Superior temporal gyrus (tissue), 1 donor: ENCODE measurements around the gene ONECUT1.

Source experiments
- DNase-seq: peaks from one replicate; pipeline ENCODE4 v3.0.0-alpha.2; 2016; ENCODE audit errors: extremely low spot score

Gene ONECUT1

DNA sequence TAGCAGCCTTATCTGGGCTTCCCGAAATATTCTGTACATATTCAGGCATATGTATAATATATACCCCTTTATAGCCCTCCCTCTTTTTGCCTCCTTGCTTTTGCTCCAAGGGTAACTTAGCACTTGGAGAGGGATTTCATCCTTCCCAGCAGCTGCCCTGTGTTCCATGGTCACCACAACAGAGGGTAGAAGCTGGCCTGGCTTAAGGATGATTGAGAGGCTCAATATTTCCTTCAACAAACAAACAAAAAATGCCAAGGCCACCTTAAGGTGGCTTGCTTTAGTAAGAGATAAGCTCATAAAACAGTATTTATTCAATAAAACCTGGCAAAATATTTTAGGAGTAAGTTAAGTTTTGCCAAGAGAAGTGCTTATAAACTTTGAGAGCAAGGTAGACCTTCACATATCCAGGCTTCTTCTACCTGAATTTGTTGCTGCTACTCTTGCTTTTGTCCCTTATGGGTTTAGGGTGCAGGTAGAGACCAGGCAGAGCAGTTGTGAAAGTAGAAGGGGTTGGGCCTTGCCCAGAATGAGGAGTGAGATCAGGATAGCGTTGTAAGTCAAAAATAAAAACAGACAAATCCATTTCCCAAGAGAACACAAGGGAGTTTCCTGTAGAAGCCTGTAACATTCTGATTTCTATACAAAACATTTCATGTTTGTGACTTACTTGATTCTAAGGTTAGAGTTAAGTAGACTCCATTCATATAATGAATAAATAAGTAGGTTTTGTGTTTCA, 58.2 kb downstream of the ONECUT1 start:
- DNase-seq = no peak

DNA sequence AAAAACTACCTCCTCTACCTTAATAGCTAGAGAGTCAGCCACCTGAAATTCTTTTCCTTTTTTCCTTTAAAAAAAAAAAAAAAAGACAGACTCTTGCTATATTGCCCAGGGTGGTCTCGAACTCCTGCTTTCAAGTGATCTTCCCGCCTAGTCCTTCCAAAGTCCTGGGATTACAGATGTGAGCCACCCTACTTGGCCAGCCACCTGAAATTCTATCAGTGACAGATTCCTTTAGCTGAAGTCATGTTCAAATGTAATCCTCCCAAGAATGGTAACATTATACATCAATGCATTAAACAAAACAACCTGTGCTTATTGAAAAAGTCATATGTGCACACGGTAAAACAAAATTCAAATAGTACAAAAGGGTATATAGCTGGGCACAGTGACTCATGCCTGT, 59.1 kb downstream of the ONECUT1 start:
- DNase-seq = no peak

DNA sequence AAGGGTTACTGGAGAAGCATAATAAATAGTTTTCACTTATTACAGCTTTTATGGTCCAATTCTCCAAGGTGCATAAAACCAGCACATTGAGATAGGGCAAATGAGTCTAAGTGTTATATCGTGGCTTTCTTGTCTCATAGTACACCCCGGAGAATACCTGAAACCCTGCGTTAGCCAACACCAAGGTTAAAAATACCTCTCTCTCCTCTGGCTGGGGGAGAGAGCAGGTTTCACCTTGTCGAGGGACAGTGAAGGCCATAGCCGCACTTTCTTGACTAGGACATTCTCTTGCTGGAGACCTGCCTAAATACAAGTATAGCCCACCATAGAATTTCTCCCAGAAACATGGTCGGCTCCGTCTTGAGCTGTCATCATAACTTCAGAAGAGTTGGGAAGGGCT, 59.5 kb downstream of the ONECUT1 start:
- DNase-seq = no peak

DNA sequence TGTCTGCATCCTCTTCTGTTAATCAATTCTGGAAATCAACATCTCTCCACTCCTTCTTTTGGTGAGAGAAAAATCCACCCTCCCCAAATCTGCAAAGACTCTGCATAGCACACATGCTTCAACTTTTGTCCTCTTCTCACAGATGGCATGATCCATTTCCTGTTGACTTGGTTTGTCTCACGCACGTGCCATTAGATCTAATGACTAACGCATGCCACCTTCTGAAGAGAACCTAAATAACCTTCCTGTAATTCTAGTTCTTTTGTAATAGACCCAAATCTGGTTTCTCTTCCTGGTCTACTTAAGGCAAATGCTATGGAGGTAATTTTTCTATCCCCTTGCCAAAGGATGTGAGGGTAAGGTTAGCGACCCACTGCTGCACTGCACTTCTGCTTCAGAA, 60.0 kb downstream of the ONECUT1 start:
- no peak for DNase-seq

DNA sequence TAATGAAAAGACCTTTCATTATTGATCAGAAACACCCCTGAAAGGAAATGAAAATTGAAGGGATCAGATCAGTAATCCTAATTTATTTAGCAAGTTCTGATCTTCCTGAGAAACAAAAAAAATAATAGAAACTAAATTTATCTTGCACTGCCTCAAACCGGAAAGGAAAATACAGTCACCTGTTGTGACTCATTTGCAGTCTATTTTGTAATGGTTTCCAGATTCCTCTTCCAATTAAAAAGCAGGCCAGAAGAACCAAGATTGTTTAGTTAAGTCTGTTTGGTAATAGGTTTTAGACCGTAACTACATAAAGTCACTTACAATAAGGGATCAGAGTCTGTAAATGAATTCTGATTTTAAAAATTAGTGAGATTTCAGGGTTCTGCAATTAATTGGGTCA, 61.2 kb downstream of the ONECUT1 start:
- DNase-seq = no peak

DNA sequence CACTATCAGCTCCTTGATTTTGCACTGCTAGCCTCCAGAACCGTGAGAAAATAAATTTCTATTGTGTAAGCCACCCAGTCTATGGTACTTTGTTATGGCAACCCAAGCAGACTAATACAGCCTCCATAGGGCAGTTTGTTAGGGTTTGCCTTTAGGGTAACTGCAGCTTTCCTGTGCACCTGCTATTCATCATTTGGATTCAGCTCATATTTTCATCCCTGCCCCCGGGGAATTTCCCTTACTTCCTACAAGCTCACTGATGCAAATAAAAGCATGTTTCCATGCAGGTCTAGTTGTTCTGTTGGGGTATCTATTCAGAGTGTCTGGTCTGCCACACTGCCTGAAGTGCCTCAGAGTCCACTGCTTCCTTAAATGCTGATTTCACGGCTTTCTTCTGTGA, 62.3 kb downstream of the ONECUT1 start:
- no peak for DNase-seq

DNA sequence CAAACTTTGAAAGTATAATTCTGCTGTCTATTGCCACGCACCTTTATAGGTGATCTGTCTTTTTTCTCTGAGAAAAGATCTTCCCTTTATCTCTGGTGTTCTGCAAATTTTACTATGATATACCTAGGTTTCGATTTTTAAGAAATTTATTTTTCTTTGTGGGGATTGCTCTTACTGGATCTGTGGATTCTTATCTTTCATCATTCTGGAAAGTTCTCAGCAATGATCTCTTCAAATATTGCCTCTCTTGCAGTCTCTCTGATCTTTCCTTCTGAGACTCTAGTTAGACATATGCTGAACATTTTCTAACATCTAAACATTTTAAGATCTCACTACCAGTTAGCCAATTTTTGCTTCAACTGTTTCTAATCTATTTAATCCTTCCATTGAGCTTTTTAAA, 63.9 kb downstream of the ONECUT1 start:
- no peak for DNase-seq

DNA sequence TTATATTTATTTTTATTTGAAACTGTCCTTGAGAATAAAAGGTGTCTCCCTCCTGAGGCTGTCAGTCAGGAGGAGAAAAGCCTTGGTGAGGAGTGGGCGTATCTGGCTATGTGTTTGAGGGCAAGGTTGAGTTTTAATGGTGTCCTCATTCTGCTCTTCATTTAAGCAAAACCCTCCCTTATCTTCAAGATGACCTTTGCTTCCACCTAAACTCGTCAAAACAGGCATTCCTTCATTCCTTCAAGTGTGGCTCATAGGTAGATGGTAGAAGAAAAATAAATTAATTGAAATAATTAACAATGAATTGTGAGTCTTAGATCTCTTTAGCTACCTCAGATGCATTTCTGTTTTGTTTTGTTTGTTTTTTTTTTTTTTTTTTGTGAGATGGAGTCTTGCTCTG, 71.6 kb downstream of the ONECUT1 start:
- no peak for DNase-seq

DNA sequence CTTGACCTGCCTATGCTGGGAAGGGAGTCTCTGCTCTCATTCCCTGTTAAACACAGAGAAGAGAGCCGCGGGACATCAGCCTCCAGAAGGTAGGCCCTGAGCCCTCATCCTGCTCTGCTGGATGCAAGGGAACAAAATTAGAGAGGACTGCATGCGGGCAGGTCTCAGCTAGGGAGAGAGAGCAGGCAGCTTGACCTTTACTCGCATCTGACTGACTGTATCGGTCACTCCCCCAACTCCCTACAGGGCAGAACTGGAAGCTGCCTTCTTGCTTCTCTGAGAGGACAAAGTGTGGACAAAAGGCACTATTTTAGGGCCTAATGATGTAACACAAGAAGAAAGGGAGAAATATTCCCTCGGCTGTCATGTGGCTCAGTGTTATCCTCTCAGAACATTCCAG, 72.2 kb downstream of the ONECUT1 start:
- DNase-seq = no peak

DNA sequence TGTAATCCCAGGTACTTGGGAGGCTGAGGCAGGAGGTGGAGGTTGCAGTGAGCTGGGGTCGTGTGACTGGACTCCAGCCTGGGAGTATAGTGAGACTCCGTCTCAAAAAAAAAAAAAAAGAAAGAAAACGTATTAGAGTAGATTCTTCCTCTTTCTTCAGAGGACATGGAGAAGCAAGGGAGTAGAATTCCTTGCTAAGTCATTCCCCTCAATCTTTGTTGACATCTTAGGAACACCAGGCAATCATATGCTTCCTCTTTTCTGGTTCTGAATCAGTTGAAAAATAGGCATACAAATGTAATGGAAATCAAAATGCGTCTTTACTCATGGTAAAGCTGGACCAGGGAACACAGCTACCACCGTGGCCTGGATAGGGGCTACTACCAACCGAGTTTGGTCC, 72.7 kb downstream of the ONECUT1 start:
- DNase-seq = no peak

DNA sequence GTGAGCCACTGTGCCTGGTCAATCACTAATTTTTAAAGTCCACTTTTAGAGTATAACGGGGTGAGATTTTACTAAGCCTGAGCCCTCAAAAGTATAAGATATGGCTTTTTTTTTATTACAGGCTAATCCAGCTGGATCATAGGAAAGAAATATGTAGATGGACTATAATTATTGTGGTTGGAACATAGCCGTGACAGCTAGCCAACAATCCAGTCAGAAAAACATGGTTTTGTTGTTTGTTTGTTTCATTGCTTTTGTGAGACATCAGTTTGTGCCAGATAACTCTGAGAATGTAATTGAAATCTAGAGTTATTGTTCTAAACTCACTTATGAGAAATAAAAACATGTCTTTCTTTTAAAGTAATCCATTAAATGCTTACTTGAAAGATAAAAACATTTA, 73.6 kb downstream of the ONECUT1 start:
- DNase-seq = no peak

DNA sequence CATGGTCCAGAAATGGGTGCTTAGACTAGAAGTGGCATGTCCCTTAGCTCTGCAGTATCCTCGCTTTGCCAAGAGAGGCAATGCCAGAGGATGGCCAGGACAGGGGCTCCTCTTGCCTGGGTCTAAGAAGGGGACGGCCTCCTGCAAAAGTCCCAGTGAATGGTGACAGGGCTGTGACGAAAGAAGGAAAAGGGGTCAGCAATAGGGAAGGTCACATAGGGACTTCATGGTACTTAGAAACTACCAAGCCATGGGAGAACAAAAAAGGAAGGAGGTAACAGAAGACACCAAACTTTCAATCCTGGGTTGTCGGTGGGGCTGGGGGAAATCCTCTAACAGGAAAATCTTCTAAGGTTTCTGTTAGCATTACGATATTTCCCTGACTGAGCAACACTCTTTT, 74.7 kb downstream of the ONECUT1 start:
- DNase-seq = no peak

DNA sequence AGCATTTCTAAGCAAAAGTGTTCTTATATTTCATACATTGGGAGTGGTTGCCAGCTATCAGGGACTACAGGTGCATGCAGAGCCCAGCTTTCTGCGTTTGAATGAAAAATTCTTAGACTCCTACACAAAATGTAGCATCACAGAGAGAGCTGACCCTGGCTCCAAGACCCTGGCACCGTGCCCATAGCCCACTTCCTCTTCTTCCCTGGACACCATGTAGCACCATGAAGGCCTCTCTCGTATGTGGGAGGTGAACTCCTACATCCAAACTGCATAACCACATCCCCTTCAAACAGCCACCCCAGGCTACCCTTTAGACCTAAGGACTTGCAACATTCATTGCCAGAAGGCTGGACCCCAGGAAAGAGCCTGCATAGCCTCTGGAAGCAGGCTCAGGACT, 75.2 kb downstream of the ONECUT1 start:
- DNase-seq = no peak

DNA sequence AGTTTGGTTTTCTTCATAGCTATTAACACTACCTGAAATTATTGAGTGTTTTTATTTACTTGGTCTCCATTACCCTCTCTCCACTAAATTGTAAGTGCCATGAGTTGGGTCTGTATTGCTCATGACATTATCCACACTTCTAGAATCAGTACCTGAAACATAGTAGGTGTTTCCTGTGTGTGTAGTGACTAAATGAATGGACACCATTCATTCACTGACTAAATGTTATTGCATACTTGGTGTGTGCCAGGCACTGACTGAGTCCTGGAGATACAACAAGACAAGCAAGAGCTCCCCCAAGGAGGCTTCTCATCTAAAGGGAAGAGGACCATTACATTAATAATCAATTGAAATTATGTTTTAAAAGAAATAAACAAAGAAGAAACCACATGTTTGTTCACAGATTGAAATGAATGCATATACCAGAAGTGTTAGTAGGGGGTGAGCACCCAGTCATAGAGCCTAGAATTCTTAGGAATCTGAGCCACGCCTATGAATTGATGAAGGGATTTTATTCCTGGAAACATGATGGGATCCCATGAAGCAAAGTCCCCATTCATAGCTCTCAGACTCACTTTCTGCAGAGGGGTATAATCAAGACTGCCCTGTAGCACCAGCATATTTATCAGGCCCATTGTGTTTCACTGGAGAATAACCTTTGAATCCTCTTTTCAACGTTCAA, 79.3 kb downstream of the ONECUT1 start:
- no peak for DNase-seq

DNA sequence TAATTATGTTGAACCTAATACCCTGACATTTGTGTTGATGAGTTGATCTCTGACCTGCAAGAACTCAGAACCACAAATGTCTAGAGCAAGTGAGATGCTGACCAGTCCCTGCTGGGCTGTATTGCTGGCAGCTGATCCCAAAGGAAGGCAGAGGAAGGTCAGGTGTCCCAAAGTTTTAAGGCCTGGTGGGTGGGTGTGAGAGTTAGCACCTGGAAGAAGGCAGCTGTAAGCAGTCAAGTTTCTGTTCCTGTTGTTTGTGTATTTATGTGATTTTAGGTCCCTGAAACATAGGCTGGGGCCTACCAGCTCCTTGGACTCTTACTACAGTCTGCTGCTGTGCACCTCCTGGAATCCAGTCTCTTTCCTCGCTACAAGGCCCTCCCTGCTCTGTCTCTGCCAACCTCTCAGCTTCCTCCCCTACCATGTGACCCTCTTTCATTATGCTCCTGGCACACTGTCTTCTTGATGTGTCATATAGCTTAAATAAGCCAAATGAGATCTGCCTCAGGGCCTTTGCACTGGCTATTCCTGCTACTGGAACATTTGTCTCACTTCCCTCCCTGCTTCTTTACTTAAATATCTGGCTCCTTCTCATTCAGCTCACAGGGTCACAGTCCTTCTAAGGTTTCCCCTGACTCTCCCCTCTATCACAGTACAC, 80.0 kb downstream of the ONECUT1 start:
- no peak for DNase-seq

DNA sequence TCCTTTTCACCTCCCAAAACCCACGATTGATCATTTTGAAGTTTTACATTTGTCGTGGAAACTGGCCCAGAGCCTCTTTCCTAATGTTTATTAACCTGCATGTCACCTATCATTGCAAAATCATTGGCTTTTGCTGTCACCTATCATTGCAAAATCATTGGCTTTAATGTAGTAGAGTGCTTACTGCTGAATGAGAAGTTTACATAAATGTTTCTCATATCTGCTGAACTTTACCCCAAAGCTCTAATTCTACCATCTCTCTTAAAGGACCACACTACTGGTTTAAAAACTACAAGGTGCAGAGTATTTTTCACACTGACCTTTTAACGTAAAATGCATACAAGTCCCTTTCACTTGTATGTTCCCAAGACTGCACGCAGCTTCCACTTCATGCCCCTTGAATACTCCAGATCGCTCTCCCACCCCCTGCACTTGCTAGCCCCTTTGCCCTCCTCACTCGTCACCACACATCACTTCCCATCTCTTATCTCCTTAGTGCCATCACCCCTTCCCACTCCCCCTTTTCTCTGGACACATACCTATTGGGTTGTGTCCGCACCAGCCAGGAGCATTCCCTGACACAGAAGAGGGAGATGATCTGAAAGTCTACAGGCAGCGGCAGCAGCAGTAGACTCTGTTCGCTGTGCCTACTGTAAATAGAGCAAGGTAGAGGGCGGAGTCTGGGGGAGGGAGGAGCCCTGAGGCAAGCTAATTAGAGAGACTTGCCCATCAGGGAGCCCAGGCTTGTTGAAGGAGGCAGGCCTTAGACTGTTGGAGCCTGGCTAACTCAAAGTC, 80.8 kb downstream of the ONECUT1 start:
- no peak for DNase-seq
